IPS DF 19.7 (cell line): Measurements from ENCODE around the gene SYTL3.

Experiments used
- DNase-seq: peaks from one replicate; pipeline ENCODE4 v3.0.0-alpha.2; 2013; ENCODE audit warnings: low read depth, low spot score

Gene SYTL3

GRCh38 chr6:158772172-158772571 lies 122.3 kb downstream of the SYTL3 start:
- no peak for DNase-seq

- no peak for DNase-seq
Observed at GRCh38 chr6:158772851-158773371, 123.1 kb downstream of the SYTL3 start.

GRCh38 chr6:158773581-158774449 lies 124.0 kb downstream of the SYTL3 start:
- no peak for DNase-seq

- DNase-seq, result no peak
Observed at GRCh38 chr6:158774717-158775449, 125.0 kb downstream of the SYTL3 start.

GRCh38 chr6:158775832-158776231 lies 126.0 kb downstream of the SYTL3 start:
- DNase-seq, result no peak

- no peak for DNase-seq
Observed at GRCh38 chr6:158776737-158777136, 126.9 kb downstream of the SYTL3 start.

GRCh38 chr6:158777510-158777909 lies 127.7 kb downstream of the SYTL3 start:
- no peak for DNase-seq

GRCh38 chr6:158778005-158778527 lies 128.2 kb downstream of the SYTL3 start:
- no peak for DNase-seq

- no peak for DNase-seq
Observed at GRCh38 chr6:158780246-158780884, 130.5 kb downstream of the SYTL3 start.

- no peak for DNase-seq
Observed at GRCh38 chr6:158780988-158781691, 131.3 kb downstream of the SYTL3 start.

GRCh38 chr6:158781692-158782373 lies 132.0 kb downstream of the SYTL3 start:
- DNase-seq, result no peak

- no peak for DNase-seq
Observed at GRCh38 chr6:158782432-158783166, 132.7 kb downstream of the SYTL3 start.

- no peak for DNase-seq
Observed at GRCh38 chr6:158783167-158783450, 133.3 kb downstream of the SYTL3 start.

- no peak for DNase-seq
Observed at GRCh38 chr6:158783851-158784250, 134.0 kb downstream of the SYTL3 start.

GRCh38 chr6:158784505-158784904 lies 134.7 kb downstream of the SYTL3 start:
- DNase-seq, result no peak

- no peak for DNase-seq
Observed at GRCh38 chr6:158785036-158785435, 135.2 kb downstream of the SYTL3 start.

- DNase-seq, result no peak
Observed at GRCh38 chr6:158786645-158787304, 136.9 kb downstream of the SYTL3 start.

GRCh38 chr6:158787395-158787794 lies 137.5 kb downstream of the SYTL3 start:
- DNase-seq, result no peak

GRCh38 chr6:158789115-158789917 lies 139.5 kb downstream of the SYTL3 start:
- no peak for DNase-seq
